ENCODE data around the gene CDHR1. TPM values are rescaled to one million over a fixed set of nuclear protein-coding genes. Genes with fewer than 3 reads are reported as not detected.
"Not testable (repeated sequence)": the region's sequence is repeated elsewhere in the genome, so short reads cannot be mapped to it uniquely, and the experiment has no call there.

CDHR1 gene
- 1 to 10 TPM; 1.7 to 4.6 (median 3.0) TPM for total RNA-seq

GRCh38 chr10:84194424-84195043 is at the start of gene CDHR1:
TSS of gene CDHR1 (plus strand) at chr10:84194537. CDS start at chr10:84194761, 224 bp downstream.
- Histone ChIP-seq H3K27ac (no peak within 1 kb of the TSS), H3K4me3 (peak within 1 kb of the TSS; percentile 37 to 48 (median 43)), H3K4me1 (replicated peaks in 1 of 2) (peaks cover 4% of the 10 kb centered on the region in 2 donors)
- ATAC-seq (replicated peaks in 6 of 8) = peak; percentile 79 to 93 (median 92)
- in situ Hi-C loops (cut with MboI; ENCODE audit: low pct_unique_long_range_greater_than_20kb in 2 of 9, low sequenced_read_pairs in 9 of 9, unreplicated experiment in 9 of 9) = loop anchor here in 1 of 9 experiments (10.0 kb wide), 1 partner anchor 50 kb away; no protein-coding TSS in a partner anchor
- WGBS, 10 experiments = 4 to 27% (median 9%) methylated on average over 3 to 9 of the region's 61 CpGs; no CpG with 5 or more reads in 6 of the 10 experiments

GRCh38 chr10:84147347-84147746 is 47.0 kb upstream of the CDHR1 start:
- no peak for ATAC-seq (replicated peaks in 6 of 8)
- in situ Hi-C loops (cut with MboI; ENCODE audit: low pct_unique_long_range_greater_than_20kb in 2 of 9, low sequenced_read_pairs in 9 of 9, unreplicated experiment in 9 of 9) = loop anchor here in 1 of 9 experiments (10.0 kb wide), 1 partner anchor 47 kb away; the partner anchor contains the start of gene CDHR1
- Histone ChIP-seq H3K4me3 (no peak overlapping the region), H3K27ac (no peak overlapping the region), H3K4me1 (replicated peaks in 1 of 2) (no peaks in the 10 kb centered on the region)

- not testable (repeated sequence) for H3K4me1 ChIP-seq (replicated peaks in 1 of 2); H3K4me3 ChIP-seq; H3K27ac ChIP-seq
- peak in 2 of 8 experiments; percentile 22 to 49 for ATAC-seq (replicated peaks in 6 of 8)
- in situ Hi-C loops (cut with MboI; ENCODE audit: low pct_unique_long_range_greater_than_20kb in 2 of 9, low sequenced_read_pairs in 9 of 9, unreplicated experiment in 9 of 9) = loop anchor here in 1 of 9 experiments (10.0 kb wide), 1 partner anchor 47 kb away; the partner anchor contains the start of gene CDHR1
- WGBS, 10 experiments = 40 to 96% (median 68%) methylated on average over 2 to 9 of the region's 9 CpGs; no CpG with 5 or more reads in 2 of the 10 experiments
Observed at GRCh38 chr10:84148006-84148597, 46.2 kb upstream of the CDHR1 start.

DNA sequence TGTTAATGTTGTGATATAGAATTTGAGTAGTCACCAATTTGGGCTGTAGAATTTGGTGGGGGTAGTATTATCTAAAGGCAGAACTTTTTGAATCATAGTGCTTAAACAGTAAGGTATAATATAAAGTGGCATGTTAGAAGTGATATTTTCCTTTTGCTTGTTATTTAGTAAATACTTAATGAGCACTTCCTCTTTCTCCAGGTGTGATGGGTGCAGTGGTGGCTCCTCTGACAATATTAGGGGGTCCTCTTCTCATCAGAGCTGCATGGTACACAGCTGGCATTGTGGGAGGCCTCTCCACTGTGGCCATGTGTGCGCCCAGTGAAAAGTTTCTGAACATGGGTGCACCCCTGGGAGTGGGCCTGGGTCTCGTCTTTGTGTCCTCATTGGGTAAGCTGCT is 44.5 kb upstream of the CDHR1 start:
- 80 to 100% (median 100%) methylated on average over 1 to 2 of the region's 2 CpGs; no CpG with 5 or more reads in 3 of the 10 experiments for WGBS, 10 experiments
- Histone ChIP-seq H3K27ac (no peak overlapping the region), H3K4me3 (no peak overlapping the region), H3K4me1 (replicated peaks in 1 of 2) (no peaks in the 10 kb centered on the region)
- in situ Hi-C loops (cut with MboI; ENCODE audit: low pct_unique_long_range_greater_than_20kb in 2 of 9, low sequenced_read_pairs in 9 of 9, unreplicated experiment in 9 of 9) = loop anchor here in 1 of 9 experiments (10.0 kb wide), 1 partner anchor 45 kb away; the partner anchor contains the start of gene CDHR1
- ATAC-seq (replicated peaks in 6 of 8) = no peak

DNA sequence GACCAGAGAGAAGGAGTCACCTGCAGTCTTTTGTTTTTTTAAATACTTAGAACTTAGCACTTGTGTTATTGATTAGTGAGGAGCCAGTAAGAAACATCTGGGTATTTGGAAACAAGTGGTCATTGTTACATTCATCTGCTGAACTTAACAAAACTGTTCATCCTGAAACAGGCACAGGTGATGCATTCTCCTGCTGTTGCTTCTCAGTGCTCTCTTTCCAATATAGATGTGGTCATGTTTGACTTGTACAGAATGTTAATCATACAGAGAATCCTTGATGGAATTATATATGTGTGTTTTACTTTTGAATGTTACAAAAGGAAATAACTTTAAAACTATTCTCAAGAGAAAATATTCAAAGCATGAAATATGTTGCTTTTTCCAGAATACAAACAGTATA is 41.6 kb upstream of the CDHR1 start:
- no peak for ATAC-seq (replicated peaks in 6 of 8)
- Histone ChIP-seq H3K27ac (no peak overlapping the region), H3K4me3 (no peak overlapping the region), H3K4me1 (replicated peaks in 1 of 2) (peaks cover 7 to 16% of the 10 kb centered on the region in 2 donors)
- in situ Hi-C loops (cut with MboI; ENCODE audit: low pct_unique_long_range_greater_than_20kb in 2 of 9, low sequenced_read_pairs in 9 of 9, unreplicated experiment in 9 of 9) = no loop called here

DNA sequence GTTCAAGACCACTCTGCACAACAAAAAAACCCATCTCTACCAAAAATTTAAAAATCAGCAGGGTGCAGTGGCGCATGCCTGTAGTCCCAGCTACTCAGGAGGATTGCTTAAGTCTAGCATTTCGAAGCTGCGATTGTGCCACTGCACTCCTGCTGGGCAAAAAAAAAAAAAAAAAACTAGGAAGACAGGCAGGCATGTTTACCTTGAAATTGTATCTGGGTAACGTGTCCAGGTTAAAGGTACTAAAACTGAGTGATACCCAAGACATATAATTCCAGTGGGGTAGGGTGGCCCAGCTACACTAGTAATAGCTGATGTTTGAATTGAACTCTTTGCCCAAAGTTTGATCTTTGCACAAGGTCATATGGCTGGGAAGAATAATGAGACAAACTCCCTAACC is 38.8 kb upstream of the CDHR1 start:
- H3K4me1 ChIP-seq (replicated peaks in 1 of 2) = peaks cover 7 to 18% of the 10 kb centered on the region in 2 donors
- in situ Hi-C loops (cut with MboI; ENCODE audit: low pct_unique_long_range_greater_than_20kb in 2 of 9, low sequenced_read_pairs in 9 of 9, unreplicated experiment in 9 of 9) = no loop called here
- 80 to 100% (median 90%) methylated on average over 1 to 4 of the region's 4 CpGs; no CpG with 5 or more reads in 1 of the 10 experiments for WGBS, 10 experiments
- ATAC-seq (replicated peaks in 6 of 8) = no peak
- no peak overlapping the region for H3K4me3 ChIP-seq
- H3K27ac ChIP-seq = no peak overlapping the region

GRCh38 chr10:84156009-84156408 is 38.3 kb upstream of the CDHR1 start:
- in situ Hi-C loops (cut with MboI; ENCODE audit: low pct_unique_long_range_greater_than_20kb in 2 of 9, low sequenced_read_pairs in 9 of 9, unreplicated experiment in 9 of 9) = no loop called here
- 67 to 100% (median 92%) methylated on average over 1 to 2 of the region's 2 CpGs; no CpG with 5 or more reads in 1 of the 10 experiments for WGBS, 10 experiments
- peaks cover 7 to 22% of the 10 kb centered on the region in 2 donors for H3K4me1 ChIP-seq (replicated peaks in 1 of 2)
- no peak for ATAC-seq (replicated peaks in 6 of 8)
- no peak overlapping the region for H3K27ac ChIP-seq
- no peak overlapping the region for H3K4me3 ChIP-seq

- H3K27ac ChIP-seq = peak overlapping the region; percentile 58 to 82
- no peak overlapping the region for H3K4me3 ChIP-seq
- H3K4me1 ChIP-seq (replicated peaks in 1 of 2) = peaks cover 7 to 22% of the 10 kb centered on the region in 2 donors
- in situ Hi-C loops (cut with MboI; ENCODE audit: low pct_unique_long_range_greater_than_20kb in 2 of 9, low sequenced_read_pairs in 9 of 9, unreplicated experiment in 9 of 9) = no loop called here
- ATAC-seq (replicated peaks in 6 of 8) = peak in 5 of 8 experiments; percentile 99 to 100 (median 99)
- WGBS, 10 experiments = 50 to 100% (median 69%) methylated on average over 2 to 10 of the region's 10 CpGs; no CpG with 5 or more reads in 1 of the 10 experiments
Observed at GRCh38 chr10:84156768-84157167, 37.6 kb upstream of the CDHR1 start.

DNA sequence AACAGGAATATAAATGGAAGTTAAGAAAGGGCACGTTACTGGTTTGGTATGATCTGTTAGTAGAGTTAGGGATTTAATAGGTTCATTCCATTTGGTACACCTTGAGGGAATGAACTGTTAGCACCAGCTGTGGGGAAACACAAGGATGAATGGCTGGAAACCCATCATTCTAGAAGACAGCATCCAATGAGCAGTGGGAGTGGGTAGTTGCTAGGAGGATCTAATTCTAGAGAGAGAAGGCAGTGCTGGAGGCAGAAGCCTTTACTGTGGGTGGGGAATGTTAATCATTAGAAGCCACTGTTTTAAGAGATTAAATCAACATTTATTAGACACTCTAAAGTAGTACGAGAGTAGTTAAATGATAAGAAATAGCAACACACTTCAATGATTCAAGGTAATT is 36.3 kb upstream of the CDHR1 start:
- H3K4me3 ChIP-seq = no peak overlapping the region
- in situ Hi-C loops (cut with MboI; ENCODE audit: low pct_unique_long_range_greater_than_20kb in 2 of 9, low sequenced_read_pairs in 9 of 9, unreplicated experiment in 9 of 9) = no loop called here
- H3K27ac ChIP-seq = no peak overlapping the region
- 60 to 100% (median 89%) methylated on average over 1 to 2 of the region's 2 CpGs; no CpG with 5 or more reads in 3 of the 10 experiments for WGBS, 10 experiments
- ATAC-seq (replicated peaks in 6 of 8) = peak in 3 of 8 experiments; percentile 58 to 86 (median 80)
- peaks cover 7 to 22% of the 10 kb centered on the region in 2 donors for H3K4me1 ChIP-seq (replicated peaks in 1 of 2)

GRCh38 chr10:84158550-84158949 is 35.8 kb upstream of the CDHR1 start:
- peaks cover 7 to 22% of the 10 kb centered on the region in 2 donors for H3K4me1 ChIP-seq (replicated peaks in 1 of 2)
- H3K27ac ChIP-seq = no peak overlapping the region
- in situ Hi-C loops (cut with MboI; ENCODE audit: low pct_unique_long_range_greater_than_20kb in 2 of 9, low sequenced_read_pairs in 9 of 9, unreplicated experiment in 9 of 9) = no loop called here
- H3K4me3 ChIP-seq = no peak overlapping the region
- no peak for ATAC-seq (replicated peaks in 6 of 8)
- 20 to 100% (median 82%) methylated on average over 1 to 4 of the region's 4 CpGs; no CpG with 5 or more reads in 1 of the 10 experiments for WGBS, 10 experiments

GRCh38 chr10:84159076-84159685 is 35.2 kb upstream of the CDHR1 start:
- ATAC-seq (replicated peaks in 6 of 8) = peak in 1 of 8 experiments; percentile 23
- Histone ChIP-seq H3K4me1 (replicated peaks in 1 of 2) (peaks cover 7 to 22% of the 10 kb centered on the region in 2 donors), H3K27ac (no peak overlapping the region), H3K4me3 (no peak overlapping the region)
- in situ Hi-C loops (cut with MboI; ENCODE audit: low pct_unique_long_range_greater_than_20kb in 2 of 9, low sequenced_read_pairs in 9 of 9, unreplicated experiment in 9 of 9) = no loop called here
- 55 to 100% (median 77%) methylated on average over 1 to 8 of the region's 9 CpGs; no CpG with 5 or more reads in 3 of the 10 experiments for WGBS, 10 experiments

GRCh38 chr10:84160663-84161362 is 33.5 kb upstream of the CDHR1 start:
- Histone ChIP-seq H3K4me1 (replicated peaks in 1 of 2) (peaks cover 10 to 25% of the 10 kb centered on the region in 2 donors), H3K27ac (no peak overlapping the region), H3K4me3 (no peak overlapping the region)
- no peak for ATAC-seq (replicated peaks in 6 of 8)
- 22 to 80% (median 43%) methylated on average over 2 to 5 of the region's 6 CpGs; no CpG with 5 or more reads in 2 of the 10 experiments for WGBS, 10 experiments
- in situ Hi-C loops (cut with MboI; ENCODE audit: low pct_unique_long_range_greater_than_20kb in 2 of 9, low sequenced_read_pairs in 9 of 9, unreplicated experiment in 9 of 9) = no loop called here
